Epithelial cell of proximal tubule (primary cell): ENCODE data around the gene GLCCI1. TPM values are rescaled to one million over a fixed set of nuclear protein-coding genes. Genes with fewer than 3 reads are reported as not detected.

ENCODE experiments used
- DNase-seq: peaks from one replicate; pipeline ENCODE4 v3.0.0-alpha.2; 2011; ENCODE audit warnings: low read depth
- H3K4me3 ChIP-seq: 2 replicates; pipeline ENCODE4 v1.5.1; 2011; ENCODE audit warnings: low read depth, mild to moderate bottlenecking, low read length
- CTCF ChIP-seq: conservative IDR thresholded peaks from 2 replicates; pipeline ENCODE4 v1.5.1; 2012; ENCODE audit warnings: low read depth, mild to moderate bottlenecking, low read length
- total RNA-seq: library from RNA; depleted of rRNA; stranded (reverse); fragments of >200 nt; gene quantifications from 2 replicates; pipeline ENCODE4 v1.2.3, GENCODE V29; 2015

The GLCCI1 gene
- total RNA-seq, 1 donor from 2014 or later: 1.9 TPM

GRCh38 chr7:8017423-8017822 is 48.8 kb downstream of the GLCCI1 start:
- no peak for TF ChIP-seq CTCF
- no peak overlapping the region for H3K4me3 ChIP-seq
- DNase-seq: no peak

- no peak for TF ChIP-seq CTCF
- H3K4me3 ChIP-seq: no peak overlapping the region
- no peak for DNase-seq
Observed at GRCh38 chr7:8018961-8019360, 50.4 kb downstream of the GLCCI1 start.

DNA sequence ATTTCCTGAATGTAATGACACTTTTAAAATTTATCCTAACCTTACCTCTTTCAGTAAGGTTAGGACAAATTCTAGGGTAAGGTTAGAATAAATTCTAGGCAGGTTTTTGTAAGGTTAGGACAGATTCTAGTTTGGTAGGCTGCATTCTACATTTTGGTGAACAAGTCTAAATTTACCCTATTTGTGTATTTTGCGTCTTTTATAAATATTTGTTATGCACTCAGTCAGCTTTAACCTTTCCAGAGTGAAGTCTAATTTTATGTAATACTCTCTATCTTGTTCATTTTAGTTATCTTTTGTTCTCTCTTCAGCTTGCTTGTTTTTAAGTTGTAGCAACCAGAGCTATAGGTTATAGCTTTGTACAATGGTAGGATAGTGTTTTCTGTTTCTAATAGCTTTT is 54.0 kb downstream of the GLCCI1 start:
- no peak for TF ChIP-seq CTCF
- DNase-seq: no peak
- H3K4me3 ChIP-seq: no peak overlapping the region

- no peak for TF ChIP-seq CTCF
- DNase-seq: no peak
- no peak overlapping the region for H3K4me3 ChIP-seq
Observed at GRCh38 chr7:8035192-8035591, 66.6 kb downstream of the GLCCI1 start.

GRCh38 chr7:8035647-8036518 is 67.3 kb downstream of the GLCCI1 start:
- no peak for DNase-seq

DNA sequence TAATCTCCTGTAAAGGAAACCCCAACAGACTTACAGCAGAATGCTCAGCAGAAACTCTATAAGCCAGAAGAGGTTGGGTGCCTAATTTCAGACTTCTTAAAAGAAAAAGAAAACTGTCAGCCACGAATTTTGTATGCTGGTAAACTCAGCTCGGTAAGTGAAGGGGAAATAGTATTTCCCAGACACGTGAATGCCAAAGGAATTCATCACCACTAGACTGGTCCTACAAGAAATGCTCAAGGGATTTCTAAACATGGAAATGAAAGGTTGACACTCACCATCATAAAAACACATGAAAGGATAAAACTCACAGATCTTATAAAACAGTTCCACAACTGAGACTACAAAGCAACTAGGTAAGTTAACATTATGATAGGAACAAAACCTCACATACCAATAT is 68.6 kb downstream of the GLCCI1 start:
- no peak for DNase-seq
- no peak for TF ChIP-seq CTCF
- H3K4me3 ChIP-seq: no peak overlapping the region

More at GRCh38 chr7:8035647-8036518, 67.3 kb downstream of the GLCCI1 start:
- peak; percentile 64 for TF ChIP-seq CTCF
- no peak overlapping the region for H3K4me3 ChIP-seq
